ENCODE data around the gene NFATC2IP. TPM values are rescaled to one million over a fixed set of nuclear protein-coding genes. Genes with fewer than 3 reads are reported as not detected.
A peak's percentile ranks its signal among the peaks of the same experiment; 100 is the strongest.

Gene NFATC2IP
- total and polyA plus RNA-seq, 9 of the 15 experiments (the other 6 are each of a cell fraction or from before 2014, with no cell fraction given), result 15.6 to 106 (median 46.9) TPM

GRCh38 chr16:28950648-28951409 is at the start of gene NFATC2IP (continued):
- TF ChIP-seq TCF7L2 (IDR thresholded peaks at IDR 0.05; ENCODE audit: low read depth, low read length) (no peak), MCM2 (IDR thresholded peaks at IDR 0.05; ENCODE audit: low read depth) (no peak), GABPB2 (CRISPR knock-in tag; conservative IDR thresholded peaks at IDR 0.05) (no peak), CTCF (IDR thresholded peaks at IDR 0.05 in 2 of 3, conservative IDR thresholded peaks at IDR 0.05 in 1 of 3; ENCODE audit: insufficient read depth in 2 of 3, low read depth in 1 of 3, low read length in 3 of 3) (no peak), TAF7 (tag; IDR thresholded peaks at IDR 0.05) (peak; percentile 58; the same call in 1 of the 2 replicates), HNRNPL (IDR thresholded peaks at IDR 0.05; ENCODE audit: low read depth, low read length) (no peak), ADNP (tag; IDR thresholded peaks at IDR 0.05) (no peak), ZNF561 (CRISPR knock-in tag; conservative IDR thresholded peaks at IDR 0.05) (no peak), STAT5A (IDR thresholded peaks at IDR 0.05; ENCODE audit: borderline replicate concordance, low read length) (no peak), RAD51 (IDR thresholded peaks at IDR 0.05; ENCODE audit: borderline replicate concordance, low read depth) (no peak), NR2F6 (CRISPR knock-in tag; IDR thresholded peaks at IDR 0.05) (no peak), TRIM25 (IDR thresholded peaks at IDR 0.05; ENCODE audit: borderline replicate concordance) (no peak), FOS (IDR thresholded peaks at IDR 0.05; ENCODE audit: extremely low read depth, insufficient read length) (peak; percentile 95), SLC30A9 (CRISPR knock-in tag; IDR thresholded peaks at IDR 0.05) (no peak), ZKSCAN8 (CRISPR knock-in tag; IDR thresholded peaks at IDR 0.05) (no peak), ZNF3 (CRISPR knock-in tag; IDR thresholded peaks at IDR 0.05) (no peak), MAFF (IDR thresholded peaks at IDR 0.05; ENCODE audit: low read length) (no peak), HDAC8 (tag; IDR thresholded peaks at IDR 0.05) (no peak), CREB3L1 (IDR thresholded peaks at IDR 0.05; ENCODE audit: borderline replicate concordance, low read depth) (peak; percentile 69; the same call in 1 of the 2 replicates), CCNT2 (IDR thresholded peaks at IDR 0.05; ENCODE audit: borderline replicate concordance, extremely low read depth, insufficient read length, low read depth, low read length) (peak; percentile 45), TEAD2 (tag; IDR thresholded peaks at IDR 0.05) (no peak), GTF2F1 (IDR thresholded peaks at IDR 0.05; ENCODE audit: low read depth, low read length) (0 out of 2 replicates have a peak, but pooled peaks have one; percentile 7), ELF2 (CRISPR knock-in tag; IDR thresholded peaks at IDR 0.05) (no peak; the same call in 1 of the 2 replicates), SMARCA5 (IDR thresholded peaks at IDR 0.05) (no peak), RHOXF2B (CRISPR knock-in tag; conservative IDR thresholded peaks at IDR 0.05) (no peak)

Data from K562 (cell line).